Mucosa of rectum (tissue), 2 donors: ENCODE data around the gene KCNIP4.

Source experiments
- H3K27ac ChIP-seq, 2 donors: one replicate each; pipeline ENCODE4 v1.7.0; 2013; ENCODE audit warnings: inconsistent platforms in 2 of 2, low read depth in 2 of 2, low read length in 2 of 2
- H3K27me3 ChIP-seq, 2 donors: one replicate each; pipeline ENCODE4 v1.7.0; 2013; ENCODE audit warnings: low read length in 2 of 2; ENCODE audit not compliant: control insufficient read depth in 2 of 2, insufficient read depth in 2 of 2
- H3K36me3 ChIP-seq, 2 donors: one replicate each; pipeline ENCODE4 v1.7.0; 2013; ENCODE audit warnings: low read length in 2 of 2; ENCODE audit not compliant: control insufficient read depth in 2 of 2, insufficient read depth in 2 of 2
- H3K4me1 ChIP-seq, 2 donors: one replicate each; pipeline ENCODE4 v1.7.0; 2013; ENCODE audit warnings: low read length in 2 of 2, mild to moderate bottlenecking in 1 of 2; ENCODE audit not compliant: control insufficient read depth in 2 of 2, insufficient read depth in 2 of 2
- H3K4me3 ChIP-seq, 2 donors: one replicate each; pipeline ENCODE4 v1.7.0; 2013; ENCODE audit warnings: low read length in 2 of 2
- H3K9ac ChIP-seq, 2 donors: one replicate each; pipeline ENCODE4 v1.7.0; 2013; ENCODE audit warnings: low read length in 2 of 2, low read depth in 1 of 2, mild to moderate bottlenecking in 1 of 2
- H3K9me3 ChIP-seq, 2 donors: one replicate each; pipeline ENCODE4 v1.7.0; 2013; ENCODE audit warnings: low read length in 2 of 2; ENCODE audit not compliant: control insufficient read depth in 2 of 2
- donor health status: healthy.
- donor health status: Normal muscosa, but diverticular disease.

Gene KCNIP4

DNA sequence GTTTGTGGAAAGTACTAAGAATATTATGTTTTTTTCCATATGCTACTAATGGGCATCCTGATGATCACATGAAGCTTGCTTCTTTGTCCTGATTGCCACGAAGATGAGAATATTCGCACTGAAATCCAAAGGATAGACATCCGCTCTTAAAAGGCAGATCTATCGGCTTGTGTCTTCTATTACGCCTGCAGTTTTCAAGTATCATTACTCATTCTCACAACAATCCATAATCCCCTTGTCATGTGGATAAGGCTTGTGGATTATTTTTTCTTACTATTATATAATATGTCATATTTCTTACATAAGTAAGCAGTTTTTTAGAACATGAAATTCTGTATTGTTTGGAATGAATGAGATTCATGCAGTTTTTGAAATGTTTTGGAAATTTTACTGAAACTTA lies 62.8 kb downstream of the KCNIP4 start:
- no peak overlapping the region for H3K4me3 ChIP-seq
- no peaks in the 10 kb centered on the region for H3K36me3 ChIP-seq
- no peaks in the 10 kb centered on the region for H3K27me3 ChIP-seq
- no peaks in the 10 kb centered on the region for H3K4me1 ChIP-seq
- H3K9ac ChIP-seq = no peak overlapping the region
- H3K27ac ChIP-seq = no peak overlapping the region
- H3K9me3 ChIP-seq = no peaks in the 10 kb centered on the region

DNA sequence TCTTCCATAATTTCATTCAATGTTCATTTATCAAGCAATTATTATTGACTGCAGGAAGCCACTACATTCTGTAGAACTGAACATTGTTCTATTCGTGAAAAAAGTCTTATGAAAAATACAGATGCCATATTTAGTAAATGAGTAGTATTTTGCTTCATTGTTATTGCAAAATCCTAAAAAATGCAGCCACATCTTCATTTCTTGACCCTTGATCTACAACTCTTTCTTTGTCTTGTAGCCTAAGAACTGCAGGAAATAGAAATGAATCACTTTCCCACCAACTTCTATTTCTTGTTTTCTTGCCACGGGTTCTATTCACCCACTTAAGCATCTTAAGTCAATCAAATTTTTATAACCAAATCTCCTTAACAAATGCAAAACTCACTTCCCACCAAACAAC lies 63.3 kb downstream of the KCNIP4 start:
- H3K36me3 ChIP-seq = no peaks in the 10 kb centered on the region

DNA sequence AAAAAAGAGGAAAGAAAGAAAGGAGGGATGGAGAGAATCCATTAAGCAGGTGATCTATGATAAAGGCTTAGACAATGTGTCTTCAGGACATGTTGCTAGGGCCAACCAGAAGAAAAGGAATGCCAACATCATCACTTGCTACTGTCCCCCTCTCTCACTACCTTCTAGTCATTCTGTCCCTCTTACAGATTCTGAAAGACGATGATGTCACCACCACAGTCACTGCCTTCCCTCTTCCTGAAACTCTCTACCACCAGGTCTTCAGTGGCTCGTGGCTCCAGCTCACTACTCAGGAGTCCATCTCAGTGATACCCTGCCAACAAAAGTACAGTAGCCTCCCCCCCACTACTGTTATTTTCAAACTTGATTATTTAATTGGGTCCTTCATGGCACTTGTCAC lies 64.0 kb downstream of the KCNIP4 start:
- Histone ChIP-seq H3K9ac (no peak overlapping the region), H3K4me1 (no peaks in the 10 kb centered on the region), H3K9me3 (no peaks in the 10 kb centered on the region), H3K27me3 (no peaks in the 10 kb centered on the region), H3K36me3 (no peaks in the 10 kb centered on the region), H3K27ac (no peak overlapping the region), H3K4me3 (no peak overlapping the region)

More for the DNA sequence above, 63.3 kb downstream of the KCNIP4 start:
- no peaks in the 10 kb centered on the region for H3K9me3 ChIP-seq
- no peak overlapping the region for H3K4me3 ChIP-seq
- no peaks in the 10 kb centered on the region for H3K4me1 ChIP-seq
- no peaks in the 10 kb centered on the region for H3K27me3 ChIP-seq
- no peak overlapping the region for H3K27ac ChIP-seq
- no peak overlapping the region for H3K9ac ChIP-seq

DNA sequence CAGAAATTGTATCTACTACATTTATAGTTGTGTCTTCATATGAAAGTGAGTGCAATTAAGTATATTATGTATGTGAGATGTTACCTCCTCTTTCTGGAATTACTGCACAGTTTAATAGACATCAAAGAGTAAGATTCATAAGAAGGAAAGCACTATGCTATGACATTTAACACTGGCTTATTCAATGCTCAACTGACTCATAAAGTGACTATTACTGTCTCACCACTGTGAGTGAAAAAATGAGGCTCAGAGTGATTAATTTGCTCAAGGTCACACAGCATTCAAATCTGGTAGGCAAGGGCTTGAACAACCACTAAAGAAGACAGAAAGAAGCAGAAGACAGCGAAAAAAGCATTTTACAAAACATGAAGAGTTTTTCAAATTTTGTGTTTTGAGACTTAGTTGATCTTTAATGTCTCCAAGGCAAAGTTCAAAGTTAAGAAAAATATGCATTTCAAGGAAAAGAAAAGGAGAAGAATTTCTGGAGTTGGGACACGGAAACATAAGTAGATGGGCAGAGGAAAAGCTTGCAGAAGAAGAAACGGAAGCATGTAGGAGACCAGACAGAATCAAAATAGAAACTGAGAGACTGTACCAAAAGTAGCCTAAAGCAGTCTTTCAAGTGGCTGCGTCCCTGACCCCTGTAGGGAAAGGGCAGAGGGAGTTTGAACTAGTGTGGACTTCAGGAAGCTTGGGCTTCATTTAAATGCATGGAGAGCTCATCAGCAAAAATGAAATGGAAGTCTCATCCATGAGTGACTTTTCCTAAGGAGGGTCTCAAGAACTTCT lies 66.3 kb downstream of the KCNIP4 start:
- H3K4me3 ChIP-seq = no peak overlapping the region
- H3K27me3 ChIP-seq = no peaks in the 10 kb centered on the region
- no peak overlapping the region for H3K27ac ChIP-seq
- H3K36me3 ChIP-seq = no peaks in the 10 kb centered on the region
- H3K4me1 ChIP-seq = no peaks in the 10 kb centered on the region
- no peaks in the 10 kb centered on the region for H3K9me3 ChIP-seq
- H3K9ac ChIP-seq = no peak overlapping the region

DNA sequence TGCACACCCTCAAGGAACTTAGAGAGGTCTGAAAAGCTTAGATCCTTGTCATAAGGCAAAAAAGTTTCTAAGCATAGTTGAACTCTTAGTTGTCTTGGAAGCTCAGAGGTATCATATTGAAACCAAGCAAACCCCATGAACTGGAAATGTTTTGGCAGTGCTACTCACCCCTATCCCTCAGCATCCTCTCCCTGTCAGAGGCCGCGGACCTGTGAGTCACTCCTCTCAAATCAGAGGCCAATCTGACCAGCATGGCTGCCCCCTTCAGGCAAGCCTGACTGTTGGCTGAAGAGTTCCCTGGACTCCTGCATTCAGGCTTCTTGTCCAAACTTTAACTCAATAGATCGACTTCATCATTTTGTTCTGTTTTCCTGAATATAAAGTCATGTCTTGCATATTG lies 69.4 kb downstream of the KCNIP4 start:
- Histone ChIP-seq H3K4me3 (no peak overlapping the region), H3K36me3 (no peaks in the 10 kb centered on the region), H3K27me3 (no peaks in the 10 kb centered on the region), H3K27ac (no peak overlapping the region), H3K9ac (no peak overlapping the region), H3K9me3 (no peaks in the 10 kb centered on the region), H3K4me1 (no peaks in the 10 kb centered on the region)

DNA sequence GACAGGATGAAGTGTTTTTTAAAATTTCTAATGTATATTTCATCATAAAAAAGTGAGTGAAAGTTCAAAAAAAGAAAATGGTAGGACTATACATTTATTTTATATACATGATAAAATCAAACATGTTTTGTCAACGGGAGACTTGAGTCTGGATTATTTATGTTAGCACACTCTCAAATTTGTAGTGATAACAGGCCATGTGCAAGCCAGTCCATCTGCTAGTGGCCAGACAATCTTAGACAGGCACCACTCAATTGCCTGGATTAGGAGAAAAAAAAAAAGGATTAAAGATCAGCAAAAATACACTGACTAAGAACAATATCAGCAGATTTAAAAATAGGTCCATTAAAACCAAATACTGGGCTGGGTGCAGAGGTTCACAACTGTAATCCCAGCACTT lies 71.9 kb downstream of the KCNIP4 start:
- Histone ChIP-seq H3K4me3 (no peak overlapping the region), H3K4me1 (no peaks in the 10 kb centered on the region), H3K36me3 (no peaks in the 10 kb centered on the region), H3K9me3 (no peaks in the 10 kb centered on the region), H3K9ac (no peak overlapping the region), H3K27me3 (no peaks in the 10 kb centered on the region), H3K27ac (no peak overlapping the region)

DNA sequence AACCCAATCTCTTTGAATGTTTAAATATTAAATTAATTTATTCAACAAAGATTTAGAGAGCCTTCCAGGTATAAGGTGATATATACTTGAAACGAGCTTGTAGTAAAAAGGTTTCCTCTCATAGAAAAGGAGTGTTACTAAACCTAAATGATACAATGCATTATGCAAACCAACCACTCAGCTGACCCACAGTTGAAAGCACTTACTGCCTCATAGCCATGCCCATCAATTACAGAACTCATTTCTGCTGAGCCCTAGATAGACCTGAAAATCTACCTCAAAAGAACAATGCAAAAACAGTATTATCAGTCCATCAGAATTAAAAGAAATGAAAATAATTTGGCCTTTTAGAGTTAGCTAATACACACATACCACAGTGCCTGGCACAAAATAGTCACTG lies 75.4 kb downstream of the KCNIP4 start:
- no peaks in the 10 kb centered on the region for H3K27me3 ChIP-seq
- H3K27ac ChIP-seq = no peak overlapping the region
- H3K9me3 ChIP-seq = no peaks in the 10 kb centered on the region
- H3K9ac ChIP-seq = no peak overlapping the region
- H3K36me3 ChIP-seq = no peaks in the 10 kb centered on the region
- no peak overlapping the region for H3K4me3 ChIP-seq
- H3K4me1 ChIP-seq = no peaks in the 10 kb centered on the region

DNA sequence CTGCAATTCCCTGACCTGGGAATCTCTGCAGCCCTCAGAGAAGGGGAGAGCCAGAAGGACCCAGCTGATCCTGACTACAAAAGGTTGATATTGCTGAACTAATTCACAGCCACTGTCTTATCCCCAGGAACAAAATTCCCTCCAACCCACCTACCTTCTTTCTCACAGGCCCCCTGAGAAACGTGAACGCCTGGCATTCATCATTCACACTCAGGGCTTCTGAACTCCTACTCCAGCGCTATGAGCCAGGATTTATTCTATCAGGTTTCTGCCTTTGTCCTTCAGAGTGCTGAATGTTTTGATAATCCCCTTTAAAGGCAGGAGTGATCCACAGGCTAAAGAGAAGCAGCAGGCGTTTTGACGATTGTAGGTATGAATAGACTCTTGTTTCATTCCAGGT lies 76.5 kb downstream of the KCNIP4 start:
- no peak overlapping the region for H3K9ac ChIP-seq
- H3K4me3 ChIP-seq = no peak overlapping the region
- no peaks in the 10 kb centered on the region for H3K27me3 ChIP-seq
- H3K27ac ChIP-seq = no peak overlapping the region
- no peaks in the 10 kb centered on the region for H3K36me3 ChIP-seq
- no peaks in the 10 kb centered on the region for H3K9me3 ChIP-seq
- no peaks in the 10 kb centered on the region for H3K4me1 ChIP-seq

DNA sequence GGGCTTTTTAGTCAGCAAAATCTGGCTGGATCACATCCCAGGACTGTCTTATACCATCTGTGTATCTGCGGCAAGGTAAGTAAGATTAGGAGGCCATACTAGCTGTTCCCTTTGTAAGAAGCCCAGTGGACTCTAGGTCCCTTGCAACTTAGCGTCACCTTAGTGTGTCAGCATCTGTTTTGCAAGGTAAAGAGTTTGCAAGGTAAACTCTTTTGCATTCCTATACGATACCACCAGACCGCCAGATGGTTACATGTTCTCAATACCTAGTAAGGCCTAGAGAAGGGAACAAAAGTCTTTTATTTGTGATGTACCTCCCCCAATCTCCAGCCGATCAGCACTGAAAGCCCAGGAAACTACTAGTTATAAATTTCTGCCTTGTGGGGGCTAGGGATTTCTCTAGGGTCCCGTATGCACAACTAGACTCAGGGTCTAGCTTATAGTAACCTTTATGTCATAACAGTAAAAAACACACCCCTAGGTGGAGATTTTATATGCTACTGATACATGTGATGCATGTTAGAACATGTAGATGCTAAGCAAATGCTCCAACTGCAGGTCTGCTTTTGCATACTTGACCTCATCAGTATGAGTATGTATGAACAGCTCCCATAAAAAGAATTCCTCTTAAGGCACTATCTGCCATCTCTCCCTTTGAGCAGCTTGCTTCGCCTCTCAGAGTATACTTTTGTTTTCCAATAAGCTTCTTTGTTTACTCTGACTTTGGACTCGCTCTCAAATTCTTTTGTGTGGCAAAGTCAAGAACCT lies 78.4 kb downstream of the KCNIP4 start:
- H3K27me3 ChIP-seq = no peaks in the 10 kb centered on the region
- no peak overlapping the region for H3K4me3 ChIP-seq
- H3K36me3 ChIP-seq = no peaks in the 10 kb centered on the region
- H3K27ac ChIP-seq = no peak overlapping the region
- H3K9me3 ChIP-seq = no peaks in the 10 kb centered on the region
- H3K9ac ChIP-seq = no peak overlapping the region
- no peaks in the 10 kb centered on the region for H3K4me1 ChIP-seq

DNA sequence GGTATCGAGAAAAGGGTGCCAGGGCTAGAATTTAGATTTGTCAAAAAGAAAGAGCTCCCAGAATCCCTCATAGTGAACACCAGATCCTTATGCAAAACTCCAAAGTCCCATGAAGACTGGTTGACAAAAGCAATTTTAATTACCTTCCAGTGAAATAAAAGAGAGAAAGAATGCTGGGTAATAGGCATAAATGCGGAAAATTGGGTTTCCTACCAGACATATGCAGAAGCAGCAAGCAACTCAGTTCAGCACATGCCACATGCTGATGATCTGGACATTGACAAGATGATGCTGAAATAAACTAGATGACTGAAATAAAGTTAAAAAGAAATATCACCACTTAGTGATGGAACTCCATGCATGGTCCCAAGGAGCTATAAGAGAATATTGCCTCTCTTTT lies 83.9 kb downstream of the KCNIP4 start:
- no peak overlapping the region for H3K27ac ChIP-seq
- H3K4me3 ChIP-seq = no peak overlapping the region
- H3K9ac ChIP-seq = no peak overlapping the region
- H3K27me3 ChIP-seq = no peaks in the 10 kb centered on the region
- H3K4me1 ChIP-seq = no peaks in the 10 kb centered on the region
- no peaks in the 10 kb centered on the region for H3K36me3 ChIP-seq
- no peaks in the 10 kb centered on the region for H3K9me3 ChIP-seq
